HL-60 (cell line): ENCODE measurements around the gene ASTN2.

Experiments used
- DNase-seq, 2 experiments: peaks; one replicate each; pipeline ENCODE4 v3.0.0-alpha.2; 2010 to 2020; ENCODE audit warnings: low read depth in 1 of 2, low spot score in 1 of 2
- H3K27ac ChIP-seq: fragments of 250-450 bp; sonication (Bioruptor Pico); replicated peaks from 2 replicates; pipeline ENCODE4 v1.5.1; 2020; ENCODE audit warnings: mild to moderate bottlenecking, moderate library complexity
- H3K27me3 ChIP-seq: fragments of 250-450 bp; sonication (Bioruptor Pico); 2 replicates; pipeline ENCODE4 v1.5.1; 2021; ENCODE audit warnings: mild to moderate bottlenecking, moderate library complexity; ENCODE audit not compliant: insufficient read depth, poor library complexity, severe bottlenecking
- H3K4me3 ChIP-seq: replicated peaks from 2 replicates; pipeline ENCODE4 v1.5.1; 2011; ENCODE audit warnings: mild to moderate bottlenecking, control low read depth, low read length; ENCODE audit not compliant: insufficient read depth
- GABPA ChIP-seq: IDR thresholded peaks from 2 replicates; pipeline ENCODE4 v1.6.1; 2012; ENCODE audit warnings: low read depth
- POLR2AphosphoS5 ChIP-seq: IDR thresholded peaks from 2 replicates; pipeline ENCODE4 v1.6.1; 2012; ENCODE audit warnings: low read depth
- SPI1 ChIP-seq: IDR thresholded peaks from 2 replicates; pipeline ENCODE4 v1.6.1; 2012; ENCODE audit warnings: low read depth, mild to moderate bottlenecking, borderline replicate concordance
- long read RNA-seq: library from polyadenylated mRNA; unstranded; transcript quantifications from one replicate; pipeline ENCODE4 v2.0.0, GENCODE V29; 2020
- TF ChIP-seq, protein P1 (sequence below): IDR thresholded peaks from 2 replicates; pipeline ENCODE4 v1.6.1; 2012; ENCODE audit warnings: low read depth; ENCODE audit not compliant: insufficient replicate concordance
- TF ChIP-seq, protein P2 (sequence below): IDR thresholded peaks from one replicate; pipeline ENCODE4 v1.5.1; 2011; ENCODE audit warnings: low read length, control low read depth, inconsistent platforms; ENCODE audit not compliant: insufficient read depth

ASTN2 gene, protein sequence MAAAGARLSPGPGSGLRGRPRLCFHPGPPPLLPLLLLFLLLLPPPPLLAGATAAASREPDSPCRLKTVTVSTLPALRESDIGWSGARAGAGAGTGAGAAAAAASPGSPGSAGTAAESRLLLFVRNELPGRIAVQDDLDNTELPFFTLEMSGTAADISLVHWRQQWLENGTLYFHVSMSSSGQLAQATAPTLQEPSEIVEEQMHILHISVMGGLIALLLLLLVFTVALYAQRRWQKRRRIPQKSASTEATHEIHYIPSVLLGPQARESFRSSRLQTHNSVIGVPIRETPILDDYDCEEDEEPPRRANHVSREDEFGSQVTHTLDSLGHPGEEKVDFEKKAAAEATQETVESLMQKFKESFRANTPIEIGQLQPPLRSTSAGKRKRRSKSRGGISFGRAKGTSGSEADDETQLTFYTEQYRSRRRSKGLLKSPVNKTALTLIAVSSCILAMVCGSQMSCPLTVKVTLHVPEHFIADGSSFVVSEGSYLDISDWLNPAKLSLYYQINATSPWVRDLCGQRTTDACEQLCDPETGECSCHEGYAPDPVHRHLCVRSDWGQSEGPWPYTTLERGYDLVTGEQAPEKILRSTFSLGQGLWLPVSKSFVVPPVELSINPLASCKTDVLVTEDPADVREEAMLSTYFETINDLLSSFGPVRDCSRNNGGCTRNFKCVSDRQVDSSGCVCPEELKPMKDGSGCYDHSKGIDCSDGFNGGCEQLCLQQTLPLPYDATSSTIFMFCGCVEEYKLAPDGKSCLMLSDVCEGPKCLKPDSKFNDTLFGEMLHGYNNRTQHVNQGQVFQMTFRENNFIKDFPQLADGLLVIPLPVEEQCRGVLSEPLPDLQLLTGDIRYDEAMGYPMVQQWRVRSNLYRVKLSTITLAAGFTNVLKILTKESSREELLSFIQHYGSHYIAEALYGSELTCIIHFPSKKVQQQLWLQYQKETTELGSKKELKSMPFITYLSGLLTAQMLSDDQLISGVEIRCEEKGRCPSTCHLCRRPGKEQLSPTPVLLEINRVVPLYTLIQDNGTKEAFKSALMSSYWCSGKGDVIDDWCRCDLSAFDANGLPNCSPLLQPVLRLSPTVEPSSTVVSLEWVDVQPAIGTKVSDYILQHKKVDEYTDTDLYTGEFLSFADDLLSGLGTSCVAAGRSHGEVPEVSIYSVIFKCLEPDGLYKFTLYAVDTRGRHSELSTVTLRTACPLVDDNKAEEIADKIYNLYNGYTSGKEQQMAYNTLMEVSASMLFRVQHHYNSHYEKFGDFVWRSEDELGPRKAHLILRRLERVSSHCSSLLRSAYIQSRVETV (N-terminal part only)
- long read RNA-seq, partial matches to known transcripts, result 0 of 1 reads
- long read RNA-seq, other reads (novel, unspliced or antisense), result 1 of 1 reads

DNA sequence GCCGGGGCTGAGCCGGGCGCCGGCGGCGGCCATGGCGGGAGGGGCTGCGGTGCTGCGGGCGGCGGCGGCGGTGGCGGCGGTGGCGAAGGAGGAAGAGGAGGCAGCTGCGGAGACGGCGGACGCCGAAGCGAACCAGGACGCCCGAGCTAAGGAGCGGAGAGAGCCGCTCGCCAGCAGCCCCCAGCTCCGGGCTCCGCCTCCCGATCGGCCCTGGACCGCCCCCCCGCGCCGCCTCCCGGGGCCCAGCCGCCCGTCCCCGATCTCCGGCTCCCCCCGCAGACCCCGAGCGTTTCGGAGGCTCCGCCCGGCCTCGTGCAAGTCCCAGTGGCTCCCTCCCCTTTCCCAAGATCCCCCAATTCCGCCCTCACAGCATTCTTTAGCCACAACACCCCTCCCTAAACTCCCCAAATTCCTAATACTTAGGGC lies at the start of gene ASTN2:
Gene ASTN2, minus strand, starts transcription at position 152 of the 426 bp plus-strand sequence. Its CDS starts 119 bp downstream, at position 33.
- Histone ChIP-seq H3K4me3 (no peak within 1 kb of the TSS), H3K27ac (no peak within 1 kb of the TSS), H3K27me3 (peaks cover 40% of the 10 kb centered on the region)
- TF ChIP-seq POLR2AphosphoS5 (no peak), SPI1 (no peak), GABPA (no peak)
- TF ChIP-seq, protein P1, sequence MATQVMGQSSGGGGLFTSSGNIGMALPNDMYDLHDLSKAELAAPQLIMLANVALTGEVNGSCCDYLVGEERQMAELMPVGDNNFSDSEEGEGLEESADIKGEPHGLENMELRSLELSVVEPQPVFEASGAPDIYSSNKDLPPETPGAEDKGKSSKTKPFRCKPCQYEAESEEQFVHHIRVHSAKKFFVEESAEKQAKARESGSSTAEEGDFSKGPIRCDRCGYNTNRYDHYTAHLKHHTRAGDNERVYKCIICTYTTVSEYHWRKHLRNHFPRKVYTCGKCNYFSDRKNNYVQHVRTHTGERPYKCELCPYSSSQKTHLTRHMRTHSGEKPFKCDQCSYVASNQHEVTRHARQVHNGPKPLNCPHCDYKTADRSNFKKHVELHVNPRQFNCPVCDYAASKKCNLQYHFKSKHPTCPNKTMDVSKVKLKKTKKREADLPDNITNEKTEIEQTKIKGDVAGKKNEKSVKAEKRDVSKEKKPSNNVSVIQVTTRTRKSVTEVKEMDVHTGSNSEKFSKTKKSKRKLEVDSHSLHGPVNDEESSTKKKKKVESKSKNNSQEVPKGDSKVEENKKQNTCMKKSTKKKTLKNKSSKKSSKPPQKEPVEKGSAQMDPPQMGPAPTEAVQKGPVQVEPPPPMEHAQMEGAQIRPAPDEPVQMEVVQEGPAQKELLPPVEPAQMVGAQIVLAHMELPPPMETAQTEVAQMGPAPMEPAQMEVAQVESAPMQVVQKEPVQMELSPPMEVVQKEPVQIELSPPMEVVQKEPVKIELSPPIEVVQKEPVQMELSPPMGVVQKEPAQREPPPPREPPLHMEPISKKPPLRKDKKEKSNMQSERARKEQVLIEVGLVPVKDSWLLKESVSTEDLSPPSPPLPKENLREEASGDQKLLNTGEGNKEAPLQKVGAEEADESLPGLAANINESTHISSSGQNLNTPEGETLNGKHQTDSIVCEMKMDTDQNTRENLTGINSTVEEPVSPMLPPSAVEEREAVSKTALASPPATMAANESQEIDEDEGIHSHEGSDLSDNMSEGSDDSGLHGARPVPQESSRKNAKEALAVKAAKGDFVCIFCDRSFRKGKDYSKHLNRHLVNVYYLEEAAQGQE, result no peak
- TF ChIP-seq, protein P2, sequence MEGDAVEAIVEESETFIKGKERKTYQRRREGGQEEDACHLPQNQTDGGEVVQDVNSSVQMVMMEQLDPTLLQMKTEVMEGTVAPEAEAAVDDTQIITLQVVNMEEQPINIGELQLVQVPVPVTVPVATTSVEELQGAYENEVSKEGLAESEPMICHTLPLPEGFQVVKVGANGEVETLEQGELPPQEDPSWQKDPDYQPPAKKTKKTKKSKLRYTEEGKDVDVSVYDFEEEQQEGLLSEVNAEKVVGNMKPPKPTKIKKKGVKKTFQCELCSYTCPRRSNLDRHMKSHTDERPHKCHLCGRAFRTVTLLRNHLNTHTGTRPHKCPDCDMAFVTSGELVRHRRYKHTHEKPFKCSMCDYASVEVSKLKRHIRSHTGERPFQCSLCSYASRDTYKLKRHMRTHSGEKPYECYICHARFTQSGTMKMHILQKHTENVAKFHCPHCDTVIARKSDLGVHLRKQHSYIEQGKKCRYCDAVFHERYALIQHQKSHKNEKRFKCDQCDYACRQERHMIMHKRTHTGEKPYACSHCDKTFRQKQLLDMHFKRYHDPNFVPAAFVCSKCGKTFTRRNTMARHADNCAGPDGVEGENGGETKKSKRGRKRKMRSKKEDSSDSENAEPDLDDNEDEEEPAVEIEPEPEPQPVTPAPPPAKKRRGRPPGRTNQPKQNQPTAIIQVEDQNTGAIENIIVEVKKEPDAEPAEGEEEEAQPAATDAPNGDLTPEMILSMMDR, result no peak
- DNase-seq, result no peak

DNA sequence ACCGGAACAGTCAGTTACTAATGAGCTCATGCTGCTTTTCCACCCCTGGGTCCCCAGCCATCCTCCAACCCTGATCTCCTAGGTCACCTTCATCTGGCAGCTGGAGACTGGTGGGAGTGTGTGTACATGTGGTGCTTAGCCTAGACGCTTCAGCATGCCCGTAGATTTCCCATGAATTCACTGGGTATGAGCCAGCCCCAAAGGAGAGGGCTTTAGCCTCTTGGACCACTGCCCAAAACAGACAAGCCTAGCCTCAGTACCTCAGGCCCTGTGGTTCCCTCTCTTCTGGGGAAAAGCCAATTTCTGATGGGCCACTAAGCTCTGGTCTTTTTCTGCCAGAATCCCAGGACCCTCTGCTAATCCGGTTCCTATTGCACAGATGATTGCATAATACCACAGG lies 48.0 kb upstream of the ASTN2 start:
- no peak overlapping the region for H3K4me3 ChIP-seq
- no peak for DNase-seq
- H3K27me3 ChIP-seq, result peaks cover 5% of the 10 kb centered on the region
- H3K27ac ChIP-seq, result no peak overlapping the region
- TF ChIP-seq POLR2AphosphoS5, result no peak
- TF ChIP-seq, protein P1, result no peak
- no peak for TF ChIP-seq GABPA
- TF ChIP-seq SPI1, result no peak
- TF ChIP-seq, protein P2, result no peak

DNA sequence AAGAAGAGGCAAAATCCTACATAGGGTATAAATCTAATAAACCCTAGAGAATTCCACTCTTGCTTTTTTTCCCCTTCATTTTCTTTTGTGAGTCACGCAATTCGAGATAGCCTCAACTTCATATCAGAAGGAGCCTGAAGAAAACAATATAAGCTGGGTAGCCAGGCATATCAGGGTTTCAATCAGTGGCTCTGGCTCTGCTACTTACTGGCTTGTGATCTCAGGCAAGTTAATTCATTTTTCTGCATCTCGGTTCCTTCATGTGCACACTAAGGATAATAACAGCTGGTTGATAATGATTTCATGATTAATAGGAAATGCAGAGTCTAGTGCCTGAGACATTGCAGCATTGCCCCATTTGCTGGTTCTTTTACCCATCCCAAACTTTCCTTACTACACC lies 46.5 kb upstream of the ASTN2 start:
- H3K4me3 ChIP-seq, result no peak overlapping the region
- TF ChIP-seq POLR2AphosphoS5 (no peak), SPI1 (no peak), GABPA (no peak)
- TF ChIP-seq, protein P1, result no peak
- TF ChIP-seq, protein P2, result no peak
- peaks cover 5% of the 10 kb centered on the region for H3K27me3 ChIP-seq
- H3K27ac ChIP-seq, result no peak overlapping the region
- no peak for DNase-seq
